ENCODE results near the gene CCDC12.

CCDC12 gene

DNA sequence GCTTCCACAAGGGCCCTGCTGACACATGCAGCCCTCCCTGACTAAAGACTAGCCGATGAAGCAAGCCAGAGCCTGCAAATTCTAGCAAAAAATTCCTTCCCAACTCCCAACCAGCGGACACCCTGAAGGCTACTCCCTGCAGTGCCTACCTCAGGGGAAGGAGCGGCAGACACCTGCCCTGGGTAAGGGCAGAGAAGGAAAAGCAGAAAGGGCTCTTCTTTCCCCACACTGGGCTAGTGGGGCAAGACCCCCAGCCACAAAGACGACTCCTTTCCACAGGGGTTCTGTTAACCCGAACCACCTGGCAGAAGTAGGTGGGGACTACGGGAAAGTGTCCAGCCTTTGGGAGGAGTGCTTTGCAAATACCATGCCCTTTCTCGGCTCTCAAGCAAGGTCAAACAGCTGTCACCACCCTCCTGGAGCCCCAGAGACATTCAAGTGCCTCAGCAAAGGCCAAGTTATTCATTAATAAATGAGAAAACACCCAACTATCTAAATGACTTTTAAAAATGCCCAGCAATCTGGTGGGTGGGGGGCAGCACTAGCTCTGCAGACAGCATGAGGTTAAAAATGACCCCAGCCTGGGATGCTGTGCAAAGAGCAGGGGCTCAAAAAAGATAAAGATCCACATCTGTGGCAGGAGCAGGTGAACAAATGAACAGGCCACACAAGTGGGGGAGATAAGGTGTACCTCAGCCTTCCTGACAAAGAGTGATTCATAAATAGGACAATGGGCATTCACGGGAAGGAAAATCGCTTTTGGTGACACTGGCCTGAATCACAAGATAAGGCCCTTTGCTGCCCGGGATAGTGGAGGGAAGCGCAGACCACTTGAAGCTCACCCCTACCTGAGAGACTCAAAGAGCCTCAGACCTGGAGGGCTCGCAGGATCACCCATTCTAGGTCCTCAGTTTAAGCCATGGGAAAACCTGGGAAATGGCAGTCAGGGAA, 33.0 kb downstream of the CCDC12 start:
- ChIA-PET POLR2A (no interaction called here), CTCF (interaction anchor here (6.3 kb wide), 1 partner anchor 8 kb away, joined by 59 read pairs; no protein-coding TSS in a partner anchor)
- TF ChIP-seq, protein P1, sequence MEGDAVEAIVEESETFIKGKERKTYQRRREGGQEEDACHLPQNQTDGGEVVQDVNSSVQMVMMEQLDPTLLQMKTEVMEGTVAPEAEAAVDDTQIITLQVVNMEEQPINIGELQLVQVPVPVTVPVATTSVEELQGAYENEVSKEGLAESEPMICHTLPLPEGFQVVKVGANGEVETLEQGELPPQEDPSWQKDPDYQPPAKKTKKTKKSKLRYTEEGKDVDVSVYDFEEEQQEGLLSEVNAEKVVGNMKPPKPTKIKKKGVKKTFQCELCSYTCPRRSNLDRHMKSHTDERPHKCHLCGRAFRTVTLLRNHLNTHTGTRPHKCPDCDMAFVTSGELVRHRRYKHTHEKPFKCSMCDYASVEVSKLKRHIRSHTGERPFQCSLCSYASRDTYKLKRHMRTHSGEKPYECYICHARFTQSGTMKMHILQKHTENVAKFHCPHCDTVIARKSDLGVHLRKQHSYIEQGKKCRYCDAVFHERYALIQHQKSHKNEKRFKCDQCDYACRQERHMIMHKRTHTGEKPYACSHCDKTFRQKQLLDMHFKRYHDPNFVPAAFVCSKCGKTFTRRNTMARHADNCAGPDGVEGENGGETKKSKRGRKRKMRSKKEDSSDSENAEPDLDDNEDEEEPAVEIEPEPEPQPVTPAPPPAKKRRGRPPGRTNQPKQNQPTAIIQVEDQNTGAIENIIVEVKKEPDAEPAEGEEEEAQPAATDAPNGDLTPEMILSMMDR (IDR thresholded peaks at IDR 0.05; ENCODE audit: insufficient read depth, low read length, missing control alignments): no peak

DNA sequence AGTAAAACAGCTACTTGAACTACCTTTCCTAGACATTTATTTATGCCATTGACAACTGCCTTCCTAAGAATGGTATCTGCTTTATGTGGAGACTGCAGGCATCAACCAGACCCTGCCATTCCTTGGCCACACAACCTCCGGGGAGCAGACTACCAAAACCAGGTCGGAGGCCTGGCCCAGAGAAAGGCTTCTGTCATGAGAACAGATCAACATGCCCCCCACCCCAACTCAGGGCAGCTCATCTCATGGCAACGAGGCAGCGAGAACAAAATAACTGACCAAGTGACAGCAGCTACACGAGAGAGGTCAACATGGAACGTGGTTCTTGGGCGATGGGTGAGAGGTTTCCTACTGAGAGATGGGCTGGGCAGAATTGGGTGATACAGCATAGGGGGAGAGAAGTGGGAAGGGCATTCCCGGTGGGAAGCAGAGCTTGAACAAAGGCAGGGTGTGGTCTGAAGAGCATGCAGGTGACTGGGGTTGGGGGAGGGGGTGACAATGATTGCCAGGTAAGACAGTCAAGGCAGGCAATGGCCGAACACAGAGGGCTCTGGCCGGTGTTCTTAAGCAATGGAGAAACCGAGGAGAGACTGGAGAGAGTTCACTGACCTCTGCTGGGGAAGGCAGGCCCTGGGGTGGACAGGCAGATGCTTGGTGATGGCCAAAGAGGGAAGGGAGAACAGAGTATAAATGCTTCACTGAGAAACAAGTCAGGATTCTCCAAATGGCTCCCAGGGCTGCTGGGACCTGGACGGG, 33.9 kb downstream of the CCDC12 start:
- TF ChIP-seq, protein P1 (IDR thresholded peaks at IDR 0.05; ENCODE audit: insufficient read depth, low read length, missing control alignments): no peak
- no peak for DNase-seq (ENCODE audit: low read depth, low spot score)
- ChIA-PET CTCF (interaction anchor here (0.9 kb wide), 1 partner anchor 13 kb away, joined by 3 read pairs; no protein-coding TSS in a partner anchor), POLR2A (no interaction called here)
- H3K4me3 ChIP-seq (ENCODE audit: low read depth, low read length): no peak overlapping the region

More for the DNA sequence above, 33.0 kb downstream of the CCDC12 start:
- DNase-seq (ENCODE audit: low read depth, low spot score): no peak
- H3K4me3 ChIP-seq (ENCODE audit: low read depth, low read length): no peak overlapping the region

DNA sequence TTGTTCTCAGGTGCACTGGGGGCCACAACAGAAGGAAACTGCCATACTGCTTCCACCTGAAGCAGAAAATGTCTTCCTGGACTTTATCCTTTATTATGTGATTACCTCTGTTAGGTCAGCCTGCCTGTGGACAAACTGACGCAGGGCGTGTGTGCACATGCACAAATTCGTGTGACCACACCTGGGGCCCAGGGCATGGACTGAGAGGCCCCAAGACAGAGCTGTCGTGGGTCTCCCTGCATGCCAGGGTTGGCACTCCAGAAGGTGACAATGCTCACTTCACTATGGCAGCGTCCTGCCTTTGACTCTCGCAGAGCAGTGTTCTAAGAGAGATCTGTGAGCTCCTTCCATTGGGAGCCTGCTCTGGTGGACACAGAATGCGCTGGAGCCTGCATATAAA, 34.5 kb downstream of the CCDC12 start:
- ChIA-PET POLR2A (no interaction called here), CTCF (interaction anchor here (0.9 to 1.5 kb wide), 3 partner anchors 14 to 236 kb away, joined by 3 read pairs; no protein-coding TSS in a partner anchor)
- no peak overlapping the region for H3K4me3 ChIP-seq (ENCODE audit: low read depth, low read length)
- TF ChIP-seq, protein P1 (IDR thresholded peaks at IDR 0.05; ENCODE audit: insufficient read depth, low read length, missing control alignments): no peak
- DNase-seq (ENCODE audit: low read depth, low spot score): no peak

DNA sequence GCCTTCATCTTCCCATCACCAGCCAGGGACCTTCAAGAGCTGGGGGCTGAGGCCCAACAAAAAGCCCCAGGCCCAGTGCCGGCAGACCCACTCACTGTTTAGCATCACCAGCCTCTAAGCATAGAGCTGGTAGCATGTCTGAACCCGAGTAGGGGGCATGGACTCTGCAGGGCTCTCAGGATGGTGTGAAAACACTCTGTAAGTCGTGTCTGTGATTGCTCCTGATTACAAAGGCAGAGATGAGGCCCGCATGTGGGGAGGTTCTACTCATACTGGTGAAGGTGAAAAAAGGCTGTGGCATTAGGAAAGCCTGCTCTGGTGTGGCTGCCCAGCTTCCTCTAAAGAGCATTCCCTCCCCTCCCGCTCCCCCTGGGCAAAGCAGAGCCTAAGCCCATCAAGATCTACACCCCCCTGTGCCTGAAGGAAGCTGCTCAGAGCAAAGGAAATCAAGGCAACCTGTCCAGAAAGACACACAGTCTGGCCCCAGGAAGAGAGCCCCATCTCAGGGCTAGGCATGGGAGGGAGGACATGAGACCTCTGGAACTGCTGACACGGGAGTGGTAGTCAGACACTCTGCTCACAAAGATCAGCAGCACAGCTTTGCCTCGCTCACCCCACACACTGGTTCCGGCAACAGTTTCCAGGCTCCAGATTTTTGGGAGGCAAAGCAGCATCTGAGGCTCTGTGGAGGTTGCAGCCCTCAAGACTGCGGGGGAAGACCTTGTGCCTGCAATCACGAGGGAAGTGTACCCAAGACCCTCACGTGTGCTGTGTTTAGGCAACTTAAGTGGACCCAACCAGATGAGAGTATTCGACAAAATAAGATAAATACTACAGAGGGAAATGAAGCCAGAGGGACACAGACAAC, 36.7 kb downstream of the CCDC12 start:
- TF ChIP-seq, protein P1 (IDR thresholded peaks at IDR 0.05; ENCODE audit: insufficient read depth, low read length, missing control alignments): no peak
- DNase-seq (ENCODE audit: low read depth, low spot score): no peak
- CTCF ChIA-PET: no interaction called here
- POLR2A ChIA-PET: no interaction called here
- H3K4me3 ChIP-seq (ENCODE audit: low read depth, low read length): no peak overlapping the region

DNA sequence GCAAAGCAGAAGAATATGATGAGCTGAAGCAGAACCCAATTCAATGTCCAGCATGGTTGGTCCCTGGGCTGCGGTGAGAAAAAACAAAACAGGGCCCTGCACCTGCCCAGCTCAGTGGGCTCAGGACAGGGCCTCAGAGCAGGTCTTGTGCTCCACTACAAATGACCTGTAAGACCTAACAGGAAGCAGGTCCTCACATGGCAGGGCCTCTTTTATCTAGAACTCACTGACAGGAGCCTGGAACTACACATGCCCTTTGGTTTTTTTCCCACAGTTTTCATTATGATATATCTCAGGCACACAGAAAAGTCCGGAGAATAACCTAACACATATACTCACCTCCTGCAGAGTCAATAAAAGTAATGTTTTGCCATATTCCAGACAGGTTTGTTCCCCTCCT, 38.4 kb downstream of the CCDC12 start:
- TF ChIP-seq, protein P1 (IDR thresholded peaks at IDR 0.05; ENCODE audit: insufficient read depth, low read length, missing control alignments): no peak
- CTCF ChIA-PET: interaction anchor here (1.1 to 5.7 kb wide), 3 partner anchors 8 to 16 kb away, joined by 5 to 59 read pairs (median 5); no protein-coding TSS in a partner anchor
- POLR2A ChIA-PET: no interaction called here
- no peak for DNase-seq (ENCODE audit: low read depth, low spot score)
- H3K4me3 ChIP-seq (ENCODE audit: low read depth, low read length): no peak overlapping the region
